Endothelial cell of umbilical vein (primary cell): ENCODE results near the gene TFF2.

Source experiments
- CTCF ChIP-seq, 2 donors: IDR thresholded peaks; 1 replicate in 1 of 2; 2 replicates in 1 of 2; pipeline ENCODE4 v1.5.1; 2011; ENCODE audit warnings: low read length in 2 of 2, mild to moderate bottlenecking in 2 of 2, moderate library complexity in 2 of 2, control low read depth in 1 of 2, inconsistent platforms in 1 of 2, low read depth in 1 of 2; ENCODE audit not compliant: insufficient read depth in 1 of 2; ENCODE audit errors: extremely low read depth in 1 of 2
- POLR2AphosphoS5 ChIP-seq: IDR thresholded peaks from 2 replicates; pipeline ENCODE4 v1.6.1; 2012; ENCODE audit warnings: low read depth, mild to moderate bottlenecking, control low read depth, low read length, moderate library complexity; ENCODE audit not compliant: insufficient read depth

- TF ChIP-seq CTCF (IDR thresholded peaks at IDR 0.05; ENCODE audit: extremely low read depth in 1 of 2, insufficient read depth in 1 of 2, low read depth in 1 of 2, low read length in 2 of 2) (no peak), POLR2AphosphoS5 (no peak)
Measured at GRCh38 chr21:42393443-42393950, 42.7 kb upstream of the TFF2 start.
